Astrocyte (in vitro differentiated cells and primary cell): ENCODE measurements around the gene PCBP4.

Experiments used
- EZH2 ChIP-seq: IDR thresholded peaks from 2 replicates; pipeline ENCODE4 v1.6.1; 2012; ENCODE audit warnings: mild to moderate bottlenecking, low read length, inconsistent platforms; ENCODE audit not compliant: insufficient read depth
- TF ChIP-seq, protein P1 (sequence below): IDR thresholded peaks from 2 replicates; pipeline ENCODE4 v1.5.1; 2011; ENCODE audit warnings: low read depth, mild to moderate bottlenecking, inconsistent platforms, low read length, moderate library complexity; ENCODE audit not compliant: insufficient read depth

DNA sequence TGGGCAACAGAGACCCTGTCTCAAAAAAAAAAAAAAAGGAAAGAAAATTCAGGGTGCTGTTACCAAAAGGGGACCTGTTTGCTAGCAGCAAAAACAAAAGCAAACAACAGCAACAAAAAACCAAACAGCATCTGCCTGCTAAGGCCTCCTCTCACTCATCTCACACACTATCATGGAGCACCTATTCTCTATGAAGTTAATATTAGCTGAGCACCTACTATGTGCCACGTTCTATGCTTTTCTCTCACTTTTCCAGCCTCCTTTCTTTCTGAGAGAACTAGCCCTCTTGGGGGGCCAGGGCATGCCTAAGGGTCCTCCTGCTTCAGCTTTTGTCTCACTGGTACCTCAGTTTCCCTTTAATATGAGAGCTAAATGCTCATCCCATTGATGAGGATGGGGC lies 12.5 kb downstream of the PCBP4 start:
- TF ChIP-seq EZH2 = no peak
- TF ChIP-seq, protein P1, sequence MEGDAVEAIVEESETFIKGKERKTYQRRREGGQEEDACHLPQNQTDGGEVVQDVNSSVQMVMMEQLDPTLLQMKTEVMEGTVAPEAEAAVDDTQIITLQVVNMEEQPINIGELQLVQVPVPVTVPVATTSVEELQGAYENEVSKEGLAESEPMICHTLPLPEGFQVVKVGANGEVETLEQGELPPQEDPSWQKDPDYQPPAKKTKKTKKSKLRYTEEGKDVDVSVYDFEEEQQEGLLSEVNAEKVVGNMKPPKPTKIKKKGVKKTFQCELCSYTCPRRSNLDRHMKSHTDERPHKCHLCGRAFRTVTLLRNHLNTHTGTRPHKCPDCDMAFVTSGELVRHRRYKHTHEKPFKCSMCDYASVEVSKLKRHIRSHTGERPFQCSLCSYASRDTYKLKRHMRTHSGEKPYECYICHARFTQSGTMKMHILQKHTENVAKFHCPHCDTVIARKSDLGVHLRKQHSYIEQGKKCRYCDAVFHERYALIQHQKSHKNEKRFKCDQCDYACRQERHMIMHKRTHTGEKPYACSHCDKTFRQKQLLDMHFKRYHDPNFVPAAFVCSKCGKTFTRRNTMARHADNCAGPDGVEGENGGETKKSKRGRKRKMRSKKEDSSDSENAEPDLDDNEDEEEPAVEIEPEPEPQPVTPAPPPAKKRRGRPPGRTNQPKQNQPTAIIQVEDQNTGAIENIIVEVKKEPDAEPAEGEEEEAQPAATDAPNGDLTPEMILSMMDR = no peak
